Neural cell (in vitro differentiated cells): ENCODE measurements around the gene AMZ1. TPM values are rescaled to one million over a fixed set of nuclear protein-coding genes. Genes with fewer than 3 reads are reported as not detected.

Source experiments
- H2AFZ ChIP-seq: fragments of 200-600, 300-800 bp; sonication (generic), shearing (Covaris generic); 2 replicates; pipeline ENCODE4 v1.6.0; 2014; ENCODE audit warnings: low read depth, mild to moderate bottlenecking, antibody characterized with exemption, low read length, moderate library complexity
- H3F3A ChIP-seq: fragments of 200-600 bp; shearing (Covaris generic); 2 replicates; pipeline ENCODE4 v1.6.1; 2016; ENCODE audit warnings: mild to moderate bottlenecking, moderate library complexity, mixed read lengths, antibody characterized with exemption, low read length; ENCODE audit not compliant: insufficient read depth, poor library complexity, severe bottlenecking
- H3K27ac ChIP-seq: fragments of 200-600, 300-800 bp; sonication (generic), shearing (Covaris generic); 2 replicates; pipeline ENCODE4 v1.5.1; 2014; ENCODE audit warnings: mild to moderate bottlenecking, low read length, moderate library complexity
- H3K27me3 ChIP-seq: fragments of 300-800, 200-600 bp; sonication (generic), shearing (Covaris generic); 2 replicates; pipeline ENCODE4 v1.6.0; 2014; ENCODE audit warnings: mild to moderate bottlenecking, low read depth, low read length, moderate library complexity; ENCODE audit not compliant: insufficient read depth
- H3K36me3 ChIP-seq: fragments of 300-800, 200-600 bp; sonication (generic), shearing (Covaris generic); 2 replicates; pipeline ENCODE4 v1.5.1; 2014; ENCODE audit warnings: mild to moderate bottlenecking, antibody characterized with exemption, low read length, moderate library complexity; ENCODE audit not compliant: insufficient read depth
- H3K4me2 ChIP-seq: fragments of 300-800, 200-600 bp; sonication (generic), shearing (Covaris generic); 2 replicates; pipeline ENCODE4 v1.6.0; 2014; ENCODE audit warnings: mild to moderate bottlenecking, low read length
- H3K4me3 ChIP-seq: fragments of 300-800, 200-600 bp; sonication (generic), shearing (Covaris generic); 2 replicates; pipeline ENCODE4 v1.5.1; 2014; ENCODE audit warnings: mild to moderate bottlenecking, low read length, moderate library complexity
- H3K79me2 ChIP-seq: fragments of 200-600 bp; shearing (Covaris generic); replicated peaks from 2 replicates; pipeline ENCODE4 v1.6.0; 2014; ENCODE audit warnings: mild to moderate bottlenecking, low read length, moderate library complexity; ENCODE audit not compliant: insufficient read depth
- H3K9ac ChIP-seq: fragments of 300-800, 200-600 bp; sonication (generic), shearing (Covaris generic); 2 replicates; pipeline ENCODE4 v1.6.1; 2016; ENCODE audit warnings: mild to moderate bottlenecking, low read length, mixed read lengths
- H3K9me2 ChIP-seq: fragments of 200-600 bp; shearing (Covaris generic); 2 replicates; pipeline ENCODE4 v1.6.1; 2016; ENCODE audit warnings: mild to moderate bottlenecking, low read length, mixed read lengths; ENCODE audit not compliant: insufficient read depth
- H3K9me3 ChIP-seq: fragments of 200-600, 300-800 bp; sonication (generic), shearing (Covaris generic); 2 replicates; pipeline ENCODE4 v1.6.1; 2016; ENCODE audit warnings: mild to moderate bottlenecking, mixed run types, low read length, moderate library complexity, mixed read lengths
- H4K20me1 ChIP-seq: fragments of 200-600 bp; shearing (Covaris generic); 2 replicates; pipeline ENCODE4 v1.6.1; 2016; ENCODE audit warnings: mild to moderate bottlenecking, mixed run types; ENCODE audit not compliant: insufficient read depth
- CTCF ChIP-seq: fragments of 450-650 bp; IDR thresholded peaks from 2 replicates; pipeline ENCODE4 v1.5.1; 2014; ENCODE audit warnings: antibody characterized with exemption, mild to moderate bottlenecking, moderate library complexity; ENCODE audit not compliant: poor library complexity, severe bottlenecking
- EP300 ChIP-seq: fragments of 450-650 bp; conservative IDR thresholded peaks from 2 replicates; pipeline ENCODE4 v1.6.1; 2014; ENCODE audit warnings: antibody characterized with exemption, mild to moderate bottlenecking, moderate library complexity; ENCODE audit not compliant: poor library complexity, severe bottlenecking
- EZH2 ChIP-seq: fragments of 200-600, 300-800 bp; shearing (Covaris generic), sonication (generic); IDR thresholded peaks from 2 replicates; pipeline ENCODE4 v1.6.1; 2014; ENCODE audit warnings: antibody characterized with exemption, low read length, borderline replicate concordance, mild to moderate bottlenecking; ENCODE audit not compliant: insufficient read depth, poor library complexity, severe bottlenecking
- MXI1 ChIP-seq: fragments of 450-650 bp; conservative IDR thresholded peaks from 2 replicates; pipeline ENCODE4 v1.6.1; 2014; ENCODE audit warnings: antibody characterized with exemption, mild to moderate bottlenecking; ENCODE audit not compliant: poor library complexity, severe bottlenecking
- POLR2AphosphoS5 ChIP-seq: IDR thresholded peaks from 2 replicates; pipeline ENCODE4 v1.6.1; 2012
- RAD21 ChIP-seq: fragments of 450-650 bp; conservative IDR thresholded peaks from 2 replicates; pipeline ENCODE4 v1.6.1; 2014; ENCODE audit warnings: antibody characterized with exemption, mild to moderate bottlenecking, moderate library complexity
- REST ChIP-seq: IDR thresholded peaks from 2 replicates; pipeline ENCODE4 v1.6.1; 2012; ENCODE audit warnings: borderline replicate concordance
- SMC3 ChIP-seq: fragments of 450-650 bp; conservative IDR thresholded peaks from 2 replicates; pipeline ENCODE4 v1.6.1; 2014; ENCODE audit warnings: antibody characterized with exemption, mild to moderate bottlenecking, moderate library complexity; ENCODE audit not compliant: poor library complexity
- TAF1 ChIP-seq: IDR thresholded peaks from 2 replicates; pipeline ENCODE4 v1.6.1; 2012; ENCODE audit warnings: low read depth
- polyA plus RNA-seq: library from polyadenylated mRNA; depleted of rRNA; stranded (reverse); fragments of >200 nt; gene quantifications from 2 replicates; pipeline ENCODE4 v1.2.3, GENCODE V29; 2014

AMZ1 gene
- polyA plus RNA-seq, 1 donor from 2014 or later = not detected

- no peak for TF ChIP-seq MXI1
- no peak for TF ChIP-seq SMC3
- no peak for TF ChIP-seq RAD21
- no peak for TF ChIP-seq EZH2
- TF ChIP-seq TAF1 = no peak
- no peak for TF ChIP-seq EP300
- no peak for TF ChIP-seq CTCF
- TF ChIP-seq REST = no peak
- no peak for TF ChIP-seq POLR2AphosphoS5
- no peak overlapping the region for H3K4me3 ChIP-seq
Observed at GRCh38 chr7:2661602-2662272, 26.3 kb upstream of the AMZ1 start.

GRCh38 chr7:2662273-2663120, 25.5 kb upstream of the AMZ1 start:
- no peak overlapping the region for H3K4me3 ChIP-seq
- no peak overlapping the region for H2AFZ ChIP-seq
- H3K9me3 ChIP-seq = no peaks in the 10 kb centered on the region
- H3K9ac ChIP-seq = no peak overlapping the region
- H3K36me3 ChIP-seq = no peaks in the 10 kb centered on the region
- no peaks in the 10 kb centered on the region for H3K9me2 ChIP-seq
- TF ChIP-seq EZH2 = no peak
- TF ChIP-seq TAF1 = no peak
- no peak for TF ChIP-seq RAD21
- TF ChIP-seq REST = no peak
- no peak for TF ChIP-seq EP300
- TF ChIP-seq MXI1 = no peak
- TF ChIP-seq SMC3 = no peak
- TF ChIP-seq POLR2AphosphoS5 = no peak
- no peak for TF ChIP-seq CTCF
- no peak overlapping the region for H3K27ac ChIP-seq
- H3K4me2 ChIP-seq = no peak overlapping the region
- H4K20me1 ChIP-seq = no peaks in the 10 kb centered on the region
- H3F3A ChIP-seq = no peaks in the 10 kb centered on the region
- no peaks in the 10 kb centered on the region for H3K27me3 ChIP-seq
- H3K79me2 ChIP-seq = no peaks in the 10 kb centered on the region

More at GRCh38 chr7:2661602-2662272, 26.3 kb upstream of the AMZ1 start:
- Histone ChIP-seq H3K9me2 (no peaks in the 10 kb centered on the region), H4K20me1 (no peaks in the 10 kb centered on the region), H3K4me2 (no peak overlapping the region), H3K79me2 (no peaks in the 10 kb centered on the region), H3K36me3 (no peaks in the 10 kb centered on the region), H3K9ac (no peak overlapping the region), H2AFZ (no peak overlapping the region), H3K27ac (no peak overlapping the region), H3K27me3 (no peaks in the 10 kb centered on the region), H3F3A (no peaks in the 10 kb centered on the region), H3K9me3 (no peaks in the 10 kb centered on the region)
